GM21737 (cell line): Measurements from ENCODE around the gene BTN1A1.
"Not testable (repeated sequence)": the region's sequence is repeated elsewhere in the genome, so short reads cannot be mapped to it uniquely, and the experiment has no call there.

Experiments used
- ATAC-seq: cut with Tn5 transposase; IDR thresholded peaks from one replicate; pipeline ENCODE4 v1.9.1; 2021; ENCODE audit warnings: mild to moderate bottlenecking, moderate library complexity; ENCODE audit not compliant: unreplicated experiment

BTN1A1 gene

GRCh38 chr6:26507658-26508057 is 7.6 kb downstream of the BTN1A1 start:
- no peak for ATAC-seq

- not testable (repeated sequence) for ATAC-seq
Observed at GRCh38 chr6:26511033-26511432, 10.9 kb downstream of the BTN1A1 start.

DNA sequence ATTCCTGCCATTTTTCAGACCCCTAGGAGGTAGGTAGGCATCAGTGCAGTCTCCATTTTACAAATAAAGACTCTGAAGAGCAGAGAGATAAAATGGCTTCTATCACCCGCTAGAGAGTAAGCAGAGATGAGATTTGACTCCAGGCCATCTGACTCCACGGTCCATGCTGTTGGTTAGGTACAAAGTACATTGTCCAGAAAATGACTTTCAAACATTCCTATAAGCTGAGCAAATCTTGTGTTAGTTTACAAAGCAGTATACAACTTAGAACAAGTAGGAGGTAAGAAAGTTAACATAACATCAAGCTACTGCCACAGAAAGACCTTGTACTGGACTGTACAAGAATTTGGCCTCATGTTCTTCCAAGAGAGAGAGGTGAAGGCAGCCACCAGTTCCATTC is 14.9 kb downstream of the BTN1A1 start:
- no peak for ATAC-seq

- no peak for ATAC-seq
Observed at GRCh38 chr6:26516481-26517427, 16.7 kb downstream of the BTN1A1 start.

- ATAC-seq, result no peak
Observed at GRCh38 chr6:26519359-26519758, 19.3 kb downstream of the BTN1A1 start.

- ATAC-seq, result peak; percentile 17
Observed at GRCh38 chr6:26520237-26520849, 20.2 kb downstream of the BTN1A1 start.

DNA sequence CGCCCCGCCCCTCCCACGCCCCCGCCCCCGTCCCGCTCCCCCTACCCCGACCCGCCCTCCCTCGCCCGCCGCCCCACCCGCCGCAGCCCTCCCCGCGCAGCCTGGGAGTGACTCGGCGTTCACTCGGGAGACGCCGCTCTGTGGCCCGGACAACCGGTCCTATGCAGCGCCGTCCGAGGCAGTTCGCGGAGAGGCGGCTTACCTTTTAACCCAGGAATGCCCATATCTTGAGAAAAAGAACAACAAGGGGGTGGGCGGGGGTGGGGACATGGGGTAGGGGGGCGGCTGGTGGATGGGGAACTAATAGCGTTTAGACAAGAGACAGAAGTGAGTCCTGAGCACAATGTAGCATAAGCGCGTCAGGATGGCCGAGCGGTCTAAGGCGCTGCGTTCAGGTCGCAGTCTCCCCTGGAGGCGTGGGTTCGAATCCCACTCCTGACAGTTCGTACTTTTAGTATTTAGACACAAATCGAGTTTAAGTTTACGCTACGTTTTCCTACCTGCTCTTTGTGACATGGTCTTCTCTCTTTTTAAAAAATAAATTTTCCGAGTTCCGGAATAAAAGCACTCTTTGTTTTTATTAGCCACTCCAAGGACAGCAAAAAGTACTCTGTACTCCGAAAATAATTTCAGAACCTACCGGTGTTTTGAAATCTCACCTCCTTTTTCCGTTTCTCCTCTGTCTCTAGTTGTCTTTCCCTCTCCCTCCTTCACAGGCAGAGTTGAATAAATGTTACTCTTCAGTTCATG is 20.9 kb downstream of the BTN1A1 start:
- ATAC-seq, result peak; percentile 45

DNA sequence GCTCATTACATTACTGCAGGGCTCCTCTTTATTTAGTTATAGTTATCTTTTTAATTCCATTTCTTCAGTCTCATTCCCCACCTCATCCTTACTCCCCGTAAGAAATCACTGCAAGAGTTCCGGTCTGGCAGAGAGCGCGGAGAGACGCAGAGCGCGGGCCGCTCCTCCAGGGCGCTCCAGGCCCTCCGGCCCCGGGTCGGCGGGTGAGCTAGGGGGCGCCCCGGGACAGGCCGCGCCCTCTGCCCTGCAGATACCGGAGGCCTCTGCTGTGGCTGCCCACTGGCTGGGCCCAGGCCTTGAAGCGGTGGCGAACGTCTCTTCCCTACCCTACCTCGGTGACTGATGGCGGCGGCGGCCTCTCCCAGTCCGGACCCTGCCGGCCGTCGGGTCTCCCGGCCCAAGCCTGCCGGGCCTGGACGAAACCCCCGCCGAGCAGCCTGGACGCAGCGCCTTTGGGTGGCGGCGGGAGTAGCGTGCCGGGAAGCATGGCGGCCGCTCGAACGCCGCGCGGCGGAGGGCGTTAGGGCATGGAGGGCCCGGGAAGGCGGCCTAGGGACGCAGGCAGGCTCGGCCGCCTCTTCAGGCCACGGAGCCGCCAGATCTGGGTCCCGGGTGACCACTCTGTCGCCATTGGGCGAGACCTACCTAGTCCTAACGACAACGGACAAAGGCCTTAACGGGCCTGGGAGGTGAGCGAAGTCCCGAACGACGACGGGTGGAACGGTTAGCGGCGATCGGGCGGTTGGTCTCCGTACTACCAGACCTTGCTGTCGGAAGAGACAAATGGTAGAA is 21.7 kb downstream of the BTN1A1 start:
- ATAC-seq, result peak; percentile 65

DNA sequence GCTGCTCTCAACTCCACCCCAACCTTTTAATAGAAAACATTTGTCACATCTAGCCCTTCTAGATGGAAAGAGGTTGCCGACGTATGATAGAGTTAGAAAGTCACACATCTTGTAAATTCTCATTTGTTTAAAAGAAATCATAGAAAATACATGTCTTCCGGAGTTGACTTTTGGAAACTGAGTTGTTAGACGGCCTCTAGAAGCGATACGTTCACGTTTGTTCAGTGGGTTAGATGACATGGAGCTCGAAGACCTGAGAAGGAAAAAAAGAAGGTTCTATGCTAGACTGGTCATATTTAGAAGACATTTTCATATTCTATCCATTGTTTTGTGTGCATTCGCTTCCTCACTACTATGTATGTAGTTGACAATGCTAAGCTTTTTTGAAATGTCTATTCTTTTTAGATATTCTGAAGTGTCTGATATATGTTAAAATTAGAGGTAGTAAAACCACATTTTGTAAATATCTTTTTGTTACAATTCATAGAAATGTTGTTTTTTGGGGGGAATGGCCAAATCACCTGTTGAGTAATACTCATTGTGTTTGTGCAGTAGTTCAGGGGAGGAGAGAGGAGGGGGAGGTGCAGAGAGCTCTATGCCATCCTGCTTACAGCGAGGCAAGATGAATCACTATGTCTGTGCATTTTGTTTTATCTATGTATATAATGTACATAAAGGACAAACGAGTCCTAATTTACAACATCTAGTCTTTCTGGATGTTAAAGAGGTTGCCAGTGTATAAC is 22.6 kb downstream of the BTN1A1 start:
- not testable (repeated sequence) for ATAC-seq

GRCh38 chr6:26524314-26524713 is 24.2 kb downstream of the BTN1A1 start:
- ATAC-seq, result not testable (repeated sequence)

GRCh38 chr6:26524722-26525370 is 24.7 kb downstream of the BTN1A1 start:
- ATAC-seq, result no peak

DNA sequence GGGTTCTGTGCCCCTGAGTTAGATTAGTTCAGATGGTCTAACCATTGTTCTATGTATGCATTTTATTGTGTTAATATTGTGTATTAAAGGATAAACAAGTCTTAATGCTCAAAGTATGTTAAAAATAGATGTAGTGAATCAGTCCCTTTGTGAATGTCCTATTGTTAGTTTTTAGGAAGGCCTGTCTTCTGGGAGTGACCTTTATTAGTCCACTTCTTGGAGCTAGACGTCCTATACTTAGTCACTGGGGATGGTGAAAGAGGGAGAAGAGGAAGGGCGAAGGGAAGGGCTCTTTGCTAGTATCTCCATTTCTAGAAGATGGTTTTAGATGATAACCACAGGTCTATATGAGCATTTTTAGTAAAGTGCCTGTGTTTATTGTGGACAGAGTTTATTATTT is 25.7 kb downstream of the BTN1A1 start:
- ATAC-seq, result no peak

DNA sequence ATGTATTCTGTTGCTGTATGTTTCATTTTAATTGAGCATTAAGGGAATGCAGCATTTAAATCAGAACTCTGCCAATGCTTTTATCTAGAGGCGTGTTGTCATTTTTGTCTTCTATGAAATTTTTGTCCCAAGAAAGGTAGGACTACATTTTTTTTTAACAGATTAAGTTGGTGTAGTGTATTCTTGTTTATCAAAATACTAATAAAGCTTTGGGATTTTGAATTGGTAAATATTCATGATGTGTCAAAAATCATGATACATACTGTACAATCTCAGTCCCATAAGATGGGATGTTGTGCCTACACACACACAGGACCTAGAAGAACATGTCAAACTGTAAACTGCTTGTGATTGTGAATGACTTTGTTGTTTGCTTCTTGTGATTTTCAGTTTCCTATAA is 26.8 kb downstream of the BTN1A1 start:
- no peak for ATAC-seq

DNA sequence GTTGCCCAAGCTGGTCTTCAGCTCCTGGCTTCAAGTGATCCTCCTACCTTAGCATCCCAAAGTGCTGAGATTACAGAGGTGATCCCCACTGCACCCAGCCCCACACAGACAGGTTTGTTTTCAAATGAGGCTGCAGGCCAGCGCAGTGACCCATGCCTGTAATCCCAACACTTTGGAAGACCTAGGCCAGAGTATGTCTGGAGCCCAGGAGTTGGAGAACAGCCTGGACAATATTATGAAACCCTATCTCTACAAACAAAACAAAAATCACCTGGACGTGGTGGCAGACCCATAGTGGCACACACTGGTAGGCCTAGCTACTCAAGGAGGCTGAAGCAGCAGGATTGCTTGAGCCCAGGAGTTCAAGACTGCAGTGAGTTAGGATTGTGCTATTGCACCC is 30.1 kb downstream of the BTN1A1 start:
- no peak for ATAC-seq

DNA sequence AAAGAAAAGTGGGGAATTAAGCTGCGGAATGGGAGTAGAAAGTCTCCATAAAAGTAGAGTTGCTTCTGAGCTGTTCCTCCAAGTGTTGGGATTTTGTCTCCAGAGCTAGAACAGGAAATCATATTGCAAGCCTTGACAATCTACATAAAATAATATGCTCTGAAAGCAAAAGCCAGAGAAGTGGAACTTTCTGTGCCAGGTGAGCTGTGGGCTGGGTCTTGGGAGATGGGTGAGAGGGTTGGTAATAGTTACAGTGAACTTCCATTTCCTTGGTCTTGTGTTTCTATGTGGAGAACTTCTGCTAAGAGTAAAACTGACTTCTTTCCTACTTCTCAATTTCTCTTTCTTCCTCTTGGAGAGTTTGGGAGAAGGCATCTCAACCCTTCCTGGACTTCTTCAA is 31.8 kb downstream of the BTN1A1 start:
- no peak for ATAC-seq

DNA sequence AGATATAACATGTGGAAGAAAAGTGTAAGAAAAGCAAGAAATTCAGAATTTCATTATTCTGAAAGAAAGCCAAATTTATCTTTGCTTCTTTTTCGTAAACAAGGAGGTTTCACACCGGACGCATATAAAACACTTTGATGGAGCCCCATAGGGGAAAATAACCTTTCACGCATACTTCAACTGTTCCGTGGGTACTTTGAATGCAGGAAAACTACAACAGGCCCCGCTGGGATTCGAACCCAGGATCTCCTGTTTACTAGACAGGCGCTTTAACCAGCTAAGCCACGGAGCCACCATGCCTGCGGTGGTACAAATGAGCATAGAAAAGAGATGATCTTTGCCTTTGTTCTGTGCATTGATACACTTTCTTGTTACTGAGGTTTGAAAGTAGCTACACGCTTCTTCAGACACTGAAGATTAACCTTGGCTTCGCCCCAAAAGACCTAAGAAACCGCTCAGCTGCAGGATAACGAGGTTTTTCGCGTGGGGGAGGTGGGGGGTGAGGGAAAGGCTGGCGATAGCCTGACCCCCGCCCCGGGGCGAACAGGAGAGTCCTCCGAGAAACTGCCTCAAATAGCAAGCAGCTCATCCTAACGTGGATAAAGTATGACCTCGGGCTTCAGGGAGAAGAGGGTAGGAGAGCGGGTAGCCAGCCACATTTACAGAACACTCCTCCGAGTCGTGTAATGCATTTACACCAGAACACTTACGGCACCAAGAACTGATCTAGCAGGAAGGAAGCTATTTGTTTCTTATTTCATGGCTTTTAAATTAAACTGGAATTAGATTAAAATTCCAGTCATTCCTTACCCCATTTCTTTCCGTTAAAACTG is 32.8 kb downstream of the BTN1A1 start:
- peak; percentile 24 for ATAC-seq

- ATAC-seq, result no peak
Observed at GRCh38 chr6:26533532-26533931, 33.4 kb downstream of the BTN1A1 start.

GRCh38 chr6:26534681-26535465 is 34.8 kb downstream of the BTN1A1 start:
- no peak for ATAC-seq
